Testis (tissue), 3 donors: ENCODE measurements around the gene BEND5. TPM values are rescaled to one million over a fixed set of nuclear protein-coding genes. Genes with fewer than 3 reads are reported as not detected.
A peak's percentile ranks its signal among the peaks of the same experiment; 100 is the strongest.

Experiments
- DNase-seq: peaks from one replicate; pipeline ENCODE4 v3.0.0-alpha.2; 2019
- H3K27ac ChIP-seq, 2 donors: fragments of 200-600 bp; sonication (generic); one replicate each; pipeline ENCODE4 v1.5.1; 2019
- H3K27me3 ChIP-seq: fragments of 200-600 bp; sonication (generic); one replicate; pipeline ENCODE4 v1.5.1; 2019
- H3K36me3 ChIP-seq: fragments of 200-600 bp; sonication (generic); one replicate; pipeline ENCODE4 v1.5.1; 2017; ENCODE audit warnings: low read depth; ENCODE audit errors: missing control alignments
- H3K4me1 ChIP-seq: fragments of 200-600 bp; sonication (generic); one replicate; pipeline ENCODE4 v1.5.1; 2019
- H3K4me3 ChIP-seq, 2 donors: fragments of 200-600 bp; sonication (generic); one replicate each; pipeline ENCODE4 v1.5.1; 2017 to 2019
- H3K9me3 ChIP-seq: fragments of 200-600 bp; sonication (generic); one replicate; pipeline ENCODE4 v1.5.1; 2017
- CTCF ChIP-seq, 3 experiments: fragments of 450-650 bp in 2 of 3; fragments of 200-600 bp in 1 of 3; sonication (generic) in 1 of 3; IDR thresholded peaks; one replicate each; pipeline ENCODE4 v1.5.1; 2016 to 2019; ENCODE audit warnings: antibody characterized with exemption in 3 of 3, mild to moderate bottlenecking in 2 of 3, moderate library complexity in 1 of 3
- POLR2A ChIP-seq: fragments of 450-650 bp; IDR thresholded peaks from one replicate; pipeline ENCODE4 v1.6.1; 2017; ENCODE audit warnings: antibody characterized with exemption, mild to moderate bottlenecking, moderate library complexity
- WGBS, 2 donors: methylation state at CpG; one replicate each; pipeline ENCODE4 v1.1.5; 2018; 5-methylcytosine and 5-hydroxymethylcytosine counted together
- intact Hi-C: fragments of 100-400 bp; cut with DNase I; formaldehyde crosslinking; loops from one replicate; pipeline ENCODE4 v1.15.1; 2023; ENCODE audit warnings: low total_unique reads
- polyA plus RNA-seq: library from polyadenylated mRNA; stranded (reverse); fragments of 350-450 nt; fragmentation: Illumina TruSeq; extraction: RNeasy Lipid Tissue Mini Kit (QIAGEN cat#74804); gene quantifications from one replicate; pipeline ENCODE4 v1.2.3, GENCODE V29; 2014; ENCODE audit warnings: low read depth, low replicate concordance; ENCODE audit not compliant: insufficient read depth
- total RNA-seq, 2 donors: library from RNA; depleted of rRNA; stranded (reverse); fragments of >200 nt; gene quantifications; one replicate each; pipeline ENCODE4 v1.2.3, GENCODE V29; 2016

BEND5 gene
- total and polyA plus RNA-seq, 3 donors from 2014 or later = 5.8 to 7.1 (median 6.4) TPM

DNA sequence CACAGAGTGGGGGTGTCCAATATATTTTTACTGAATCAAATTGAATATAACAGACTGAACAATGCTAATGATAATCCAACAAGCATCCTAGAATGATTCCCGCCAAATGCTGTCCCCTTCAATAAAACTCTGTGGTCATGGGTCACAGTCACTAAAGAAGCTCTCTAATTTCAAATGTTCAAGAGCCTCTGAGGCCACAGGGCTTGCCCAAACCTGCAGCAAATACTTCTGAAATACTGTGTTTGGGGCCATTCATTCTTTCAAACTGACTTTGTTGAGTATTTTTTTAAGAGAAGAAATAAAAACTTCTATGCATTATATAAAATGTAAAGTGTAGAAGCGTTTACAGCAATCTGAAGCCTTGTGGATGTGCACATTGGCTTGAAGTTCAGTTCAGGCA, 7.6 kb upstream of the BEND5 start:
- Histone ChIP-seq H3K4me1 (no peaks in the 10 kb centered on the region), H3K27ac (no peak overlapping the region), H3K27me3 (no peaks in the 10 kb centered on the region), H3K9me3 (no peaks in the 10 kb centered on the region), H3K36me3 (no peaks in the 10 kb centered on the region), H3K4me3 (no peak overlapping the region)
- no peak for TF ChIP-seq POLR2A
- TF ChIP-seq CTCF (IDR thresholded peaks at IDR 0.05) = no peak
- DNase-seq = no peak
- intact Hi-C loops = no loop called here
- 92 to 97% methylated on average over 2 of the region's 2 CpGs for WGBS, 2 donors

DNA sequence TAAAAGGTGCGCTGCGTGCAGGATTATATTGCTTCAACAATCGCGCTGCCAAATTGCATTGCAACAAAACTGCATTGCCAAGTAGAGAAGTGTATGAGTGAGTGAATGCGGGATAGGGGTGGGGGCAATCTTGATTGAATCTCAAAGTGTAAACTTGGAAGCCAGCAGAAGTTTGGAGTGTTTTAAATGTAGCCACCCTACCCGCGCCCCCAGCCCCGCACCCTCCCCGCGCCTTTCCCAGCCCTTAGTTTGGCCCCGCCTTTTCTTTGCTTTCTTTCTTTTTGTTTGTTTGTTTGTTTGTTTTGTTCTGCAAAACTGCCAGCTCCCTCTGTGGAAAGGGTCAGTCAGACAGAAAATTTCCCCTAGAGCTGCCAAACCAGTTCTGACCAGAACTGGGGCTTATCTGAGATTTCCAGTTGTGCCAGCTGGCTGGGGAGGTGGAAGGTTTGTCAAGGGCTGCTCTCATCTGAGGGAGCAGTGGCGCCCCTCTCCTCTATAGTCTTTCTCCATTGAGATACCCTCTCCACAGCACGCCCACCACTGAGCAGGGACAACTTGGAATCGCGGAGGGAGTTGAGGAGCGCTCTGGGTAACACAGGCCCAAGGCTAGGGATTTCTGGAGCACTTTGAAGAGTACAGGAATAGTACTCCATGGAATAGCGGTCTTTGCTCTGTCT, 666 bp upstream of the BEND5 start:
- H3K36me3 ChIP-seq = no peaks in the 10 kb centered on the region
- H3K4me1 ChIP-seq = no peaks in the 10 kb centered on the region
- TF ChIP-seq POLR2A (no peak), CTCF (IDR thresholded peaks at IDR 0.05) (no peak)
- H3K27ac ChIP-seq = no peak overlapping the region
- peak overlapping the region; percentile 67 to 84 for H3K4me3 ChIP-seq
- intact Hi-C loops = no loop called here
- no peaks in the 10 kb centered on the region for H3K9me3 ChIP-seq
- WGBS, 2 donors = 5 to 6% methylated on average over 16 to 17 of the region's 17 CpGs
- DNase-seq = no peak
- no peaks in the 10 kb centered on the region for H3K27me3 ChIP-seq

DNA sequence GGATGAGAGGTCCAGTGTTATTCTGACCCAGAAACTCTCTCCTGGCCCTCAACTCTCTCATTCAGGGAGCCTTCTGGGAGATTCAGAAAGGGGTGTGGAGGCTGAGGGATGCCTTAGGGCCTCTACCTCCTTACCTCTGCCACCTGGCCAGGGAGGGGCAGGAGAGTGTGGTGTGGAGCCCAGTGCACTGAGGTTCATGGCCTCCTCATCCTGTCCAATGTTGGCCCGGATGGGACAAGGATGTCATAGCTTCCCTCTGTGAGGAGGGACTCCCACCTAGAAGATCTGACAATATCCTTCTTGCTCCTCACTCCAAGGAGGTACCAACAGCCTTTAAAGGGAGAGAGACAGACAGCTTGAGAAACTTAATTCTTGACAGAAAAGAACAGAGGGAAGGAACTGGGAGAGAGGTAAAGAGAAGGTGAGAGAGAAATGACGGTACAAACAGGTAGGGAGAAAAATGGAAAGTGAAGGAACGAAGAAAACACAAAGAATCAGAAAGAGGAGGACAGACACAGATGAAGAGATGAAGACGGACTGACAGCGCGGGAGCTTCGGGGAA, 779 bp downstream of the BEND5 start:
- intact Hi-C loops = no loop called here
- Histone ChIP-seq H3K27me3 (no peaks in the 10 kb centered on the region), H3K9me3 (no peaks in the 10 kb centered on the region), H3K27ac (peak overlapping the region; percentile 84), H3K4me3 (peak overlapping the region; percentile 67 to 84), H3K36me3 (no peaks in the 10 kb centered on the region), H3K4me1 (no peaks in the 10 kb centered on the region)
- no peak for TF ChIP-seq CTCF (IDR thresholded peaks at IDR 0.05)
- TF ChIP-seq POLR2A = no peak
- DNase-seq = no peak
- 1 to 2% methylated on average over 7 of the region's 7 CpGs for WGBS, 2 donors

GRCh38 chr1:48773133-48773532, 3.6 kb downstream of the BEND5 start:
- no peak for TF ChIP-seq POLR2A
- no peak for TF ChIP-seq CTCF (IDR thresholded peaks at IDR 0.05)
- H3K4me3 ChIP-seq = no peak overlapping the region
- H3K36me3 ChIP-seq = no peaks in the 10 kb centered on the region
- no peak overlapping the region for H3K27ac ChIP-seq
- H3K9me3 ChIP-seq = no peaks in the 10 kb centered on the region
- intact Hi-C loops = no loop called here
- no peak for DNase-seq
- H3K4me1 ChIP-seq = no peaks in the 10 kb centered on the region
- 91 to 92% methylated on average over 1 of the region's 1 CpG for WGBS, 2 donors
- no peaks in the 10 kb centered on the region for H3K27me3 ChIP-seq

DNA sequence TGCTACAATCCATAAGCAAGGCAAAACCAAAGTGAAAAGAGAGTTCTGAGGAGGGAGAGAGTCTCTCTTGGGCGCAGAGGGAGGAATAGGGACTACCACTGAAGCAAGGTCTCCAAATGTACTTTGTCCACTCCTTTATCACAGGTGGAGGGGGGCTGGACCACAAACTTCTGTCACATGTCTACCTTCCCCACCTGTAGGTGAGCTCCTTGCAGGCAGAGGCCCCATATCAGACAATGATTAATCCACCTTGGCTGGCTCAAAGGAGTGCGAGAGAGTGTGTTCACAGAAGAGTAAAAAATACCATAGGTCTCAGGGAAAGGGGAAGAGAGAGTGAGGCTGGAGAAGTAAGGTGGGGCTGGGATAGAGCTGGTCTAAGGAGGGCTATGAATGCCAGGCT, 4.5 kb downstream of the BEND5 start:
- no peaks in the 10 kb centered on the region for H3K4me1 ChIP-seq
- H3K4me3 ChIP-seq = no peak overlapping the region
- no peaks in the 10 kb centered on the region for H3K27me3 ChIP-seq
- WGBS, 2 donors = 87 to 96% methylated on average over 2 of the region's 2 CpGs
- no peaks in the 10 kb centered on the region for H3K9me3 ChIP-seq
- TF ChIP-seq CTCF (IDR thresholded peaks at IDR 0.05) (no peak), POLR2A (no peak)
- intact Hi-C loops = no loop called here
- H3K27ac ChIP-seq = no peak overlapping the region
- DNase-seq = no peak
- no peaks in the 10 kb centered on the region for H3K36me3 ChIP-seq
